GM12801 (cell line): ENCODE results near the gene HIVEP3.

Experiments
- TF ChIP-seq, protein P1 (sequence below): IDR thresholded peaks from one replicate; pipeline ENCODE4 v1.5.1; 2011; ENCODE audit warnings: control low read depth; ENCODE audit not compliant: insufficient read length; ENCODE audit errors: extremely low read depth

The HIVEP3 gene

DNA sequence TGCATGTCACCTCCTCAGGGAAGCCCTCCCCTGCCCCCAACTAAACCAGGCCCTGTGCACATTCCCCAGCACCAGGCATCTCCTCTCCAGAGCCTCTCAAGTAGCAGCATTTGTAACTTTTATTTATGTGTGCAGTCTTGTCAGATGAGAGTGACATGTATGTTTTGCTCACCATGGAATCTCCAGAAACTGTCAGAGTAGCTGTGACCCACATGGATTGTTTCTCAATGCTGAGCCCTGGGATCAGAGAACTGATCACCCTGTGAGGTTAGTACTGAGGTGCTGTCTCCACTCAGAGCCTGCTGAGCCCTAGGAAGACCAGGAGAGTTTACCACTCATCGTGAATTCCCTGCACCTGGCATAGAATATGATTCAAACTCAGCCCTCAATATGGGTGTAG is 243.3 kb downstream of the HIVEP3 start:
- TF ChIP-seq, protein P1, sequence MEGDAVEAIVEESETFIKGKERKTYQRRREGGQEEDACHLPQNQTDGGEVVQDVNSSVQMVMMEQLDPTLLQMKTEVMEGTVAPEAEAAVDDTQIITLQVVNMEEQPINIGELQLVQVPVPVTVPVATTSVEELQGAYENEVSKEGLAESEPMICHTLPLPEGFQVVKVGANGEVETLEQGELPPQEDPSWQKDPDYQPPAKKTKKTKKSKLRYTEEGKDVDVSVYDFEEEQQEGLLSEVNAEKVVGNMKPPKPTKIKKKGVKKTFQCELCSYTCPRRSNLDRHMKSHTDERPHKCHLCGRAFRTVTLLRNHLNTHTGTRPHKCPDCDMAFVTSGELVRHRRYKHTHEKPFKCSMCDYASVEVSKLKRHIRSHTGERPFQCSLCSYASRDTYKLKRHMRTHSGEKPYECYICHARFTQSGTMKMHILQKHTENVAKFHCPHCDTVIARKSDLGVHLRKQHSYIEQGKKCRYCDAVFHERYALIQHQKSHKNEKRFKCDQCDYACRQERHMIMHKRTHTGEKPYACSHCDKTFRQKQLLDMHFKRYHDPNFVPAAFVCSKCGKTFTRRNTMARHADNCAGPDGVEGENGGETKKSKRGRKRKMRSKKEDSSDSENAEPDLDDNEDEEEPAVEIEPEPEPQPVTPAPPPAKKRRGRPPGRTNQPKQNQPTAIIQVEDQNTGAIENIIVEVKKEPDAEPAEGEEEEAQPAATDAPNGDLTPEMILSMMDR = no peak

DNA sequence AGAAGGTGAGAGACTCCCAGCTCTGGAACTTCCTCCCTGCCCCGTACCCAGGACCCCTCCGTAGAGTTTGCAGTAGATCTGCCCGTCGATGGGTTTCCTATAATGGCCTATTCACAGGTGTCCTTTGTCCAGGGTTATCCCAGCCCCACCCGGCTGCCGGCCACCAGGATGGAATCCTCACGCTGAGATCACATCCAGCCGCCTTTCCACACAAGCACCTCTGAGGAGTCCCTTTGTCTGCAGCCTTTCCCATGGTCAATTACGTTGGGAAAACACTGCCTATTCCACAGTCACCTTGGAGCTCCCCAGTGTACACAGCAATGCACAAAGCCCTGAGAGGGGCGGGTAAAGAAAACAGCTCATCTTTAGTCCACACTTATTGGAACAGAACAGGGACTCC is 244.2 kb downstream of the HIVEP3 start:
- TF ChIP-seq, protein P1 = no peak

DNA sequence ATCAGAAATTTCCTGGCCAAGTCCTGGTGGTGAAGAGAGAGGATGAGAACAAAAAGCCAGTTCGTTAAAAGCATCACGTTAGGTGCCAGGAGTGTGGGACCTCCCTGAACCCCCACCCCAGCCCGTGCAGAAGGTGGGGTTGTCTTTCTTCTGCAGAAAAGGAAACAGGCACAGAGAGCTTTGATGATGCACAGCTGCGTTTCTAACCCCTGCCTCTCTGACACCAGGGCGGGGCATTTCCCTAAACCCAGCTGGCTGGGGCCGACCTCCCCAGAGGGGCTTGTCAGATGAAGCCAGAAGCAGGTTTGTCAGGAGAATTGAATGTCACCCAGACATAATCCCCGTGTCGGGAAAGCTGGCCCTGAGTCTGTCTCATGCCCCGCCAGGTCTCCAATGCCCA is 244.9 kb downstream of the HIVEP3 start:
- TF ChIP-seq, protein P1 = no peak

DNA sequence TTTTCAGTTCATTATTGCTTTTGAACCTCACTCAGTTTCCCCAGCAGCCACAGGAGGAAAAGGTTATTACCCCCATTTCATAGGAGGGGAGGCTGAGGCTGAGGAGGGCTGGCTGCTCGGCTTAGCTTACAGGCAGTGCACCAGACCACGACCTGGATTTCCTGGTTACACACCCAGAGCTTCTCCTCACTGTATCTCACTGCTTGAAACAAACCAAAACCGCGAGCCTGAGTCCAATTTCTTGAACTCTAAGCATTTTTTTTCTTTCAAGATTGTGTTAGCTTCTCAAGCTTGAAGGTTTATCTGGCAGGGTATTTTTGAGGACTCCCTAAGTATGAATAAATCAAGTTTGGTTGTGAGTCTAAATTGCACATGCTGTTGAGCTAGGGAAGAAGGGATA is 245.3 kb downstream of the HIVEP3 start:
- TF ChIP-seq, protein P1 = no peak

DNA sequence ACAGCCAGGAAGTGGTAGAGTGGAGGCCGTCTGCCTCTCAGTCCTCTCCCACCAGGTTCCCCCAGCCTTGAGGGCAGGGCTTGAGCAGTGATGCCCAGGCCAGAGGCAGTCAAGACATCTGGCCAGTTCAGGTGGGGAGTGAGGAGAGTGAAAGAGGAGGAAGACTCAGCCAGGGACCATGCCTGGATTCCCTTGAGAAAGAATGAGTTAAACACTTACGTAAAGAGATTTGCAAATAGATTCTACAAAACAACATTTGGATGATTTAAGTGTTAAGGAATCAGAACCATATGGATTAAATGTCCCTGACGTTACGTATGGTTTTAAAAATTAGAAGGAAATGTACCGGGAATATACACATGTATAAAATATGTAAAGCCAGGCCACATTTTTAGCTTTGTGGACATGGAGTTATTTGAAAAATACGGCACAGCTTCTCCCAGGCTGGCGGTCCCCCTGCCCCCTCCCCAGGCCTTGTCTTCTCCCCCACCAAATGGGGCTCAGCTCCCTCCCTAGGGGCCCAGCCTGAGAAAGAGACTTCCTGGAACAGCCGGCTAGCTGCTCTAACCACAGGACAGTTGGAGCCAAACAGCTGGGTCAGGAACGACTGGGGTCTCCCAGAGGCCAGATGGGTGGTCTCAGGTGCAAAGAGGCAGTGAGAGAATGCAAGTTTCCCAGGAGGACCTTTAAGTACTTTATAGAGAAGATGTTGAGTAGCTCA is 245.9 kb downstream of the HIVEP3 start:
- TF ChIP-seq, protein P1 = no peak

DNA sequence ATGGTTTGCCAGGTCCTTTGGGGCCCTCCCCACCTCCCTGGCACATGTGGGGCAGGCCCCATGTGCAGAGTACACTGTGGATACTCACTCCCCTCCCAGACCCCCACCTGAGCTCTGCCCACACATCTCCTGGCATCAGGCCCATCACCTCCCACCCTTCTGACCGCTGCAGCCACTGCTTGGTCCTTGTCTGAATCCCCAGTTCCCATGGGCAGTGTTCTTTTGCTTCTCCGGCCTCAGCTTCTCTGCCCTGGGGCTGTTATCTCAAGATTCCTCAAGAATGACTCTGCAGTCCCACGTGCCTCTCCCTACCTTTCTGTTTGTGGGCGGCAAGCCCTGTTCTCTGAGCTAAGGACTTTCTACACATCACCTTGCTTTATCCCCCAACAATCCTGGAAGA is 246.5 kb downstream of the HIVEP3 start:
- TF ChIP-seq, protein P1 = no peak

DNA sequence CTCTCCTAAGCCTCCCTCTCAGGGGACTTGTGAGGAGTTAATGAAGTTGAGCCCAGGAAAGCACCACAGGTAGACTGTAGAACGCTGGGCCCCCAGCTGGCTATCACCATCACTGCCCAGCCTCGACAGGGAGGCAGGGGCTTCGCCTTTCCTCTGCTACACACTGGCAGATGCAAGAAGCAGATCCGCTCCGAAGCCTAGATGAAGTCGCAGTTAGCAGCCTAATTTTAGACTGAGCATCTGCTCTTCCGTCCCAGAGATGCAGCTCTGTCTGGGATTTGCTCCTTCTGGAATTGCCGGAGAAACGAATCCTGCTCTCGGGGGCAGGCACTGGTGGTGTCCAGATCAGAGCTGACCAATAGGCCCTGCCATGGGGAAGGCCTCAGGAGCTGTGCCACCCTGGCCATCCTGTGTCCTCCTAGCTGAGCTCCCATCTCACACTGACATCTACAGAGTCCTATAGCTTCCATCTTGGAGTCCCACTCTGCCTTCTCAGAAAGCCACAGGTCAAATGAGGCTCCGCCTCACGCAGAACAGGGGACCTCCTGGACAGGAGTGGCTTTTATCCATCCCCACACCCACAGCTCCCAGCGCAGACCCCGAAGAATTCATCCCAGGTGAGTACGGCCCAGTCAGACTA is 247.5 kb downstream of the HIVEP3 start:
- TF ChIP-seq, protein P1 = no peak
